Mesenchymal stem cell (in vitro differentiated cells and primary cell): ENCODE measurements around the gene GTF3C1.

Source experiments
- DNase-seq: peaks from one replicate; pipeline ENCODE4 v3.0.0-alpha.2; 2013
- H2AFZ ChIP-seq: one replicate; pipeline ENCODE4 v1.6.1; 2013; ENCODE audit warnings: low read depth, mild to moderate bottlenecking, control low read depth, inconsistent platforms, low read length, moderate library complexity
- H2AK5ac ChIP-seq: 2 replicates; pipeline ENCODE4 v1.6.1; 2013; ENCODE audit warnings: low read length, moderate library complexity, mild to moderate bottlenecking, inconsistent platforms; ENCODE audit not compliant: severe bottlenecking
- H2BK120ac ChIP-seq: one replicate; pipeline ENCODE4 v1.6.1; 2013; ENCODE audit warnings: low read depth, mild to moderate bottlenecking, inconsistent platforms, low read length, moderate library complexity
- H2BK12ac ChIP-seq, 2 experiments: one replicate each; pipeline ENCODE4 v1.6.1; 2013; ENCODE audit warnings: inconsistent platforms in 2 of 2, low read length in 2 of 2, mild to moderate bottlenecking in 2 of 2, moderate library complexity in 2 of 2, control low read depth in 1 of 2
- H2BK15ac ChIP-seq: one replicate; pipeline ENCODE4 v1.6.1; 2013; ENCODE audit warnings: mild to moderate bottlenecking, low read depth, inconsistent platforms; ENCODE audit not compliant: poor library complexity, severe bottlenecking
- H2BK5ac ChIP-seq: 2 replicates; pipeline ENCODE4 v1.6.1; 2013; ENCODE audit warnings: low read depth, mild to moderate bottlenecking, low read length, control low read depth, inconsistent platforms; ENCODE audit not compliant: poor library complexity, severe bottlenecking
- H3K14ac ChIP-seq, 2 experiments: one replicate each; pipeline ENCODE4 v1.6.1; 2013; ENCODE audit warnings: inconsistent platforms in 2 of 2, low read length in 2 of 2, control low read depth in 1 of 2, mild to moderate bottlenecking in 1 of 2, moderate library complexity in 1 of 2
- H3K18ac ChIP-seq, 2 experiments: one replicate each; pipeline ENCODE4 v1.6.1; 2013; ENCODE audit warnings: inconsistent platforms in 2 of 2, low read length in 2 of 2, control low read depth in 1 of 2, low read depth in 1 of 2, mild to moderate bottlenecking in 1 of 2
- H3K23ac ChIP-seq, 2 experiments: one replicate each; pipeline ENCODE4 v1.6.1; 2013; ENCODE audit warnings: inconsistent platforms in 2 of 2, low read length in 2 of 2, mild to moderate bottlenecking in 2 of 2, moderate library complexity in 2 of 2, control low read depth in 1 of 2
- H3K27ac ChIP-seq: 2 replicates; pipeline ENCODE4 v1.5.1; 2013; ENCODE audit warnings: mild to moderate bottlenecking, moderate library complexity, low read length, control low read depth, inconsistent platforms; ENCODE audit not compliant: poor library complexity, severe bottlenecking
- H3K27me3 ChIP-seq, 2 experiments: 2 replicates each; pipeline versions ENCODE4 v1.6.1 to v1.7.0; 2013; ENCODE audit warnings: low read length in 2 of 2, mild to moderate bottlenecking in 2 of 2, moderate library complexity in 2 of 2, control low read depth in 1 of 2, inconsistent platforms in 1 of 2; ENCODE audit not compliant: control insufficient read depth in 1 of 2, insufficient read depth in 1 of 2
- H3K36me3 ChIP-seq, 2 experiments: 2 replicates each; pipeline versions ENCODE4 v1.6.1 to v1.7.0; 2013; ENCODE audit warnings: low read length in 2 of 2, control low read depth in 1 of 2, inconsistent platforms in 1 of 2, low read depth in 1 of 2, mild to moderate bottlenecking in 1 of 2; ENCODE audit not compliant: insufficient read depth in 2 of 2, control insufficient read depth in 1 of 2
- H3K4ac ChIP-seq, 2 experiments: one replicate each; pipeline ENCODE4 v1.6.1; 2013; ENCODE audit warnings: inconsistent platforms in 2 of 2, low read length in 2 of 2, mild to moderate bottlenecking in 2 of 2, moderate library complexity in 2 of 2, control low read depth in 1 of 2, low read depth in 1 of 2
- H3K4me1 ChIP-seq: 2 replicates; pipeline ENCODE4 v1.6.1; 2013; ENCODE audit warnings: low read depth, low read length, control low read depth; ENCODE audit not compliant: control insufficient read depth, insufficient read depth
- H3K4me2 ChIP-seq: 2 replicates; pipeline ENCODE4 v1.6.1; 2013; ENCODE audit warnings: low read length, mild to moderate bottlenecking, inconsistent platforms; ENCODE audit not compliant: poor library complexity, severe bottlenecking
- H3K4me3 ChIP-seq, 2 experiments: 2 replicates each; pipeline versions ENCODE4 v1.5.1 to v1.7.0; 2013; ENCODE audit warnings: low read length in 2 of 2, mild to moderate bottlenecking in 2 of 2, control low read depth in 1 of 2, low read depth in 1 of 2; ENCODE audit not compliant: insufficient read depth in 1 of 2
- H3K79me1 ChIP-seq: replicated peaks from 2 replicates; pipeline ENCODE4 v1.6.1; 2013; ENCODE audit warnings: mild to moderate bottlenecking, control low read depth, low read length, inconsistent platforms; ENCODE audit not compliant: poor library complexity, severe bottlenecking
- H3K9ac ChIP-seq: 2 replicates; pipeline ENCODE4 v1.7.0; 2013; ENCODE audit warnings: mild to moderate bottlenecking, low read length, moderate library complexity
- H3K9me3 ChIP-seq: 2 replicates; pipeline ENCODE4 v1.7.0; 2013; ENCODE audit warnings: mild to moderate bottlenecking, low read length; ENCODE audit not compliant: control insufficient read depth
- H4K8ac ChIP-seq: one replicate; pipeline ENCODE4 v1.6.1; 2013; ENCODE audit warnings: inconsistent platforms, mild to moderate bottlenecking, low read length, moderate library complexity
- H4K91ac ChIP-seq: one replicate; pipeline ENCODE4 v1.6.1; 2013; ENCODE audit warnings: mild to moderate bottlenecking, low read length, inconsistent platforms
- WGBS: methylation state at CpG from one replicate; pipeline ENCODE4 v1.1.7; 2013; ENCODE audit warnings: mixed read lengths; 5-methylcytosine and 5-hydroxymethylcytosine counted together

The GTF3C1 gene

GRCh38 chr16:27539636-27540035, 10.1 kb downstream of the GTF3C1 start:
- H4K8ac ChIP-seq = no peak overlapping the region
- no peak overlapping the region for H4K91ac ChIP-seq
- H3K14ac ChIP-seq = no peak overlapping the region
- no peaks in the 10 kb centered on the region for H3K9me3 ChIP-seq
- DNase-seq = no peak
- no peak overlapping the region for H2BK12ac ChIP-seq
- no peak overlapping the region for H3K4ac ChIP-seq
- H3K27me3 ChIP-seq = no peaks in the 10 kb centered on the region
- H3K79me1 ChIP-seq = peaks cover 38% of the 10 kb centered on the region
- no peak overlapping the region for H2BK5ac ChIP-seq
- H2BK120ac ChIP-seq = no peak overlapping the region
- H3K36me3 ChIP-seq = peaks cover 74 to 99% of the 10 kb centered on the region in 2 experiments
- H3K4me3 ChIP-seq = no peak overlapping the region
- 76% methylated on average over 4 of the region's 5 CpGs for WGBS
- H2AFZ ChIP-seq = no peak overlapping the region
- no peak overlapping the region for H3K27ac ChIP-seq
- no peak overlapping the region for H3K9ac ChIP-seq
- H3K4me2 ChIP-seq = no peak overlapping the region
- H3K23ac ChIP-seq = no peak overlapping the region
- peaks cover 1% of the 10 kb centered on the region for H3K4me1 ChIP-seq
- H2BK15ac ChIP-seq = no peak overlapping the region
- H2AK5ac ChIP-seq = no peak overlapping the region
- no peak overlapping the region for H3K18ac ChIP-seq

GRCh38 chr16:27539120-27539519, 10.6 kb downstream of the GTF3C1 start:
- H3K36me3 ChIP-seq = peaks cover 73 to 99% of the 10 kb centered on the region in 2 experiments
- H3K4me1 ChIP-seq = peaks cover 1% of the 10 kb centered on the region
- no peak overlapping the region for H2BK15ac ChIP-seq
- 95% methylated on average over 2 of the region's 2 CpGs for WGBS
- H3K27ac ChIP-seq = no peak overlapping the region
- H4K8ac ChIP-seq = no peak overlapping the region
- no peak overlapping the region for H3K23ac ChIP-seq
- no peak overlapping the region for H2BK12ac ChIP-seq
- no peak overlapping the region for H2BK120ac ChIP-seq
- no peak for DNase-seq
- no peak overlapping the region for H3K4me3 ChIP-seq
- peaks cover 34% of the 10 kb centered on the region for H3K79me1 ChIP-seq
- H3K4me2 ChIP-seq = no peak overlapping the region
- no peak overlapping the region for H3K14ac ChIP-seq
- no peak overlapping the region for H2AK5ac ChIP-seq
- no peak overlapping the region for H2BK5ac ChIP-seq
- no peak overlapping the region for H3K4ac ChIP-seq
- no peaks in the 10 kb centered on the region for H3K9me3 ChIP-seq
- H3K27me3 ChIP-seq = no peaks in the 10 kb centered on the region
- H4K91ac ChIP-seq = no peak overlapping the region
- H3K9ac ChIP-seq = no peak overlapping the region
- no peak overlapping the region for H2AFZ ChIP-seq
- no peak overlapping the region for H3K18ac ChIP-seq

GRCh38 chr16:27538528-27538927, 11.2 kb downstream of the GTF3C1 start:
- DNase-seq = no peak
- peaks cover 70 to 97% of the 10 kb centered on the region in 2 experiments for H3K36me3 ChIP-seq

GRCh38 chr16:27534256-27534655, 15.5 kb downstream of the GTF3C1 start:
- H3K4me2 ChIP-seq = no peak overlapping the region
- H2BK120ac ChIP-seq = no peak overlapping the region
- no peak overlapping the region for H2BK5ac ChIP-seq
- peaks cover 17% of the 10 kb centered on the region for H3K4me1 ChIP-seq
- H2AFZ ChIP-seq = no peak overlapping the region
- H3K9me3 ChIP-seq = no peaks in the 10 kb centered on the region
- WGBS = 96% methylated on average over 3 of the region's 4 CpGs
- no peak overlapping the region for H3K4ac ChIP-seq
- no peak overlapping the region for H3K4me3 ChIP-seq
- H2BK12ac ChIP-seq = no peak overlapping the region
- H3K27me3 ChIP-seq = no peaks in the 10 kb centered on the region
- H3K36me3 ChIP-seq = peaks cover 66 to 97% of the 10 kb centered on the region in 2 experiments
- no peak overlapping the region for H3K23ac ChIP-seq
- no peak overlapping the region for H4K91ac ChIP-seq
- no peak overlapping the region for H3K14ac ChIP-seq
- H2AK5ac ChIP-seq = no peak overlapping the region
- H3K18ac ChIP-seq = no peak overlapping the region
- no peak overlapping the region for H3K9ac ChIP-seq
- no peak for DNase-seq
- peaks cover 11% of the 10 kb centered on the region for H3K79me1 ChIP-seq
- no peak overlapping the region for H2BK15ac ChIP-seq
- H3K27ac ChIP-seq = no peak overlapping the region
- no peak overlapping the region for H4K8ac ChIP-seq

More at GRCh38 chr16:27538528-27538927, 11.2 kb downstream of the GTF3C1 start:
- Histone ChIP-seq H3K9me3 (no peaks in the 10 kb centered on the region), H2BK120ac (no peak overlapping the region), H3K4ac (no peak overlapping the region), H3K23ac (no peak overlapping the region), H3K4me1 (peaks cover 1% of the 10 kb centered on the region), H2AFZ (no peak overlapping the region), H3K4me3 (no peak overlapping the region), H3K18ac (no peak overlapping the region), H3K27me3 (no peaks in the 10 kb centered on the region), H3K79me1 (peaks cover 29% of the 10 kb centered on the region), H2AK5ac (no peak overlapping the region), H2BK15ac (no peak overlapping the region), H3K4me2 (no peak overlapping the region), H4K8ac (no peak overlapping the region), H2BK5ac (no peak overlapping the region), H3K27ac (no peak overlapping the region), H3K9ac (no peak overlapping the region), H4K91ac (no peak overlapping the region), H2BK12ac (no peak overlapping the region), H3K14ac (no peak overlapping the region)
- WGBS = 63% methylated on average over 5 of the region's 5 CpGs
